CD14-positive monocyte (primary cell): ENCODE data around the gene CNTN5. TPM values are rescaled to one million over a fixed set of nuclear protein-coding genes. Genes with fewer than 3 reads are reported as not detected.

Experiments used
- DNase-seq, 3 donors: peaks; one replicate each; pipeline ENCODE4 v3.0.0-alpha.2; 2011 to 2022
- H2AFZ ChIP-seq: 2 replicates; pipeline ENCODE4 v1.6.0; 2012; ENCODE audit warnings: mild to moderate bottlenecking, low read depth, low read length, inconsistent platforms; ENCODE audit not compliant: insufficient read depth, poor library complexity, severe bottlenecking
- H3K27ac ChIP-seq, 2 donors: 1 replicate in 1 of 2; 2 replicates in 1 of 2; pipeline ENCODE4 v1.5.1; 2012 to 2013; ENCODE audit warnings: low read length in 2 of 2, control low read depth in 1 of 2, inconsistent platforms in 1 of 2, low read depth in 1 of 2, mild to moderate bottlenecking in 1 of 2
- H3K27me3 ChIP-seq, 2 donors: one replicate each; pipeline versions ENCODE4 v1.6.0 to v1.6.1; 2011 to 2013; ENCODE audit warnings: low read length in 2 of 2; ENCODE audit not compliant: control insufficient read depth in 2 of 2, insufficient read depth in 2 of 2
- H3K36me3 ChIP-seq, 2 donors: replicated peaks in 1 of 2; 1 replicate in 1 of 2; 2 replicates in 1 of 2; pipeline versions ENCODE4 v1.5.1 to v1.6.1; 2012 to 2013; ENCODE audit warnings: low read length in 2 of 2, control low read depth in 1 of 2, inconsistent platforms in 1 of 2, mild to moderate bottlenecking in 1 of 2; ENCODE audit not compliant: insufficient read depth in 2 of 2, control insufficient read depth in 1 of 2
- H3K4me1 ChIP-seq, 2 donors: 1 replicate in 1 of 2; 2 replicates in 1 of 2; pipeline versions ENCODE4 v1.5.1 to v1.6.1; 2012 to 2013; ENCODE audit warnings: low read length in 2 of 2, control low read depth in 1 of 2, inconsistent platforms in 1 of 2, mild to moderate bottlenecking in 1 of 2, moderate library complexity in 1 of 2; ENCODE audit not compliant: insufficient read depth in 2 of 2, control insufficient read depth in 1 of 2
- H3K4me2 ChIP-seq: replicated peaks from 2 replicates; pipeline ENCODE3; 2012; ENCODE audit warnings: low read length, moderate library complexity, mild to moderate bottlenecking; ENCODE audit not compliant: poor library complexity, severe bottlenecking; ENCODE audit errors: extremely low read depth
- H3K4me3 ChIP-seq, 3 experiments: fragments of 200-600 bp in 1 of 3; sonication (generic) in 1 of 3; replicated peaks in 1 of 3; 1 replicate in 2 of 3; 2 replicates in 1 of 3; pipeline ENCODE4 v1.5.1; 2011 to 2013; ENCODE audit warnings: low read length in 3 of 3, mild to moderate bottlenecking in 3 of 3, control low read depth in 2 of 3, low read depth in 2 of 3, inconsistent platforms in 1 of 3, moderate library complexity in 1 of 3
- H3K79me2 ChIP-seq: 2 replicates; pipeline ENCODE4 v1.6.0; 2012; ENCODE audit warnings: mild to moderate bottlenecking, control low read depth, inconsistent platforms, low read length, moderate library complexity; ENCODE audit not compliant: insufficient read depth
- H3K9ac ChIP-seq: 2 replicates; pipeline ENCODE4 v1.6.0; 2017; ENCODE audit warnings: low read length, mild to moderate bottlenecking; ENCODE audit not compliant: insufficient read depth, poor library complexity, severe bottlenecking
- H3K9me3 ChIP-seq, 2 donors: replicated peaks in 1 of 2; 1 replicate in 1 of 2; 2 replicates in 1 of 2; pipeline versions ENCODE4 v1.5.1 to v1.6.1; 2012 to 2013; ENCODE audit warnings: low read length in 2 of 2, control low read depth in 1 of 2; ENCODE audit not compliant: control insufficient read depth in 1 of 2, insufficient read depth in 1 of 2
- H4K20me1 ChIP-seq: 2 replicates; pipeline ENCODE4 v1.6.0; 2012; ENCODE audit warnings: mild to moderate bottlenecking, low read length, control low read depth, moderate library complexity; ENCODE audit not compliant: insufficient read depth
- H3K27ac Mint-ChIP-seq, 7 donors: one replicate each; pipeline ENCODE4 v1.8.0; 2020; ENCODE audit warnings: mild to moderate bottlenecking in 7 of 7, mixed read lengths in 7 of 7, moderate library complexity in 6 of 7, inconsistent platforms in 2 of 7
- H3K27me3 Mint-ChIP-seq, 3 donors: one replicate each; pipeline ENCODE4 v1.8.0; 2021 to 2022; ENCODE audit warnings: low read depth in 3 of 3, mild to moderate bottlenecking in 3 of 3, mixed read lengths in 3 of 3, moderate library complexity in 3 of 3, inconsistent platforms in 1 of 3
- H3K36me3 Mint-ChIP-seq, 2 donors: one replicate each; pipeline ENCODE4 v1.8.0; 2020; ENCODE audit warnings: mixed read lengths in 2 of 2, inconsistent platforms in 1 of 2, mild to moderate bottlenecking in 1 of 2
- H3K4me1 Mint-ChIP-seq: one replicate; pipeline ENCODE4 v1.8.0; 2020; ENCODE audit warnings: mild to moderate bottlenecking, mixed read lengths
- H3K4me3 Mint-ChIP-seq, 2 donors: one replicate each; pipeline ENCODE4 v1.8.0; 2020; ENCODE audit warnings: mild to moderate bottlenecking in 2 of 2, mixed read lengths in 2 of 2, moderate library complexity in 1 of 2
- H3K9me3 Mint-ChIP-seq, 7 donors: one replicate each; pipeline ENCODE4 v1.8.0; 2020 to 2022; ENCODE audit warnings: mixed read lengths in 7 of 7, mild to moderate bottlenecking in 6 of 7, moderate library complexity in 6 of 7, inconsistent platforms in 2 of 7
- WGBS: methylation state at CpG from one replicate; pipeline ENCODE4 v1.1.5; 2013; ENCODE audit warnings: missing lambda C conversion rate; ENCODE audit not compliant: insufficient coverage; 5-methylcytosine and 5-hydroxymethylcytosine counted together
- intact Hi-C, 2 donors: fragments of 100-400 bp; cut with micrococcal nuclease; formaldehyde crosslinking; loops; one replicate each; pipeline versions ENCODE4 v1.15.0 to v1.15.1; 2023
- polyA plus RNA-seq, 3 donors: library from polyadenylated mRNA; depleted of rRNA in 1 of 3; unstranded in 2 of 3; stranded (reverse) in 1 of 3; fragments of 300-500 nt in 2 of 3; fragments of >200 nt in 1 of 3; fragmentation: Illumina TruSeq in 2 of 3; gene quantifications; 1 replicate in 2 of 3; 2 replicates in 1 of 3; pipeline ENCODE4 v1.2.3, GENCODE V29; 2012 to 2021
- TF ChIP-seq, protein P1 (sequence below): fragments of 200-600 bp; IDR thresholded peaks from one replicate; pipeline ENCODE4 v1.8.0; 2022; ENCODE audit warnings: antibody characterized with exemption, mild to moderate bottlenecking

Gene CNTN5
- polyA plus RNA-seq, 3 donors: not detected

- Mint-ChIP-seq H3K9me3 (peaks cover 0 to 2% (median 0%) of the 10 kb centered on the region in 7 donors), H3K27ac (no peak overlapping the region), H3K36me3 (no peaks in the 10 kb centered on the region), H3K4me1 (peaks cover 2% of the 10 kb centered on the region), H3K4me3 (no peak overlapping the region), H3K27me3 (no peaks in the 10 kb centered on the region)
- Histone ChIP-seq H2AFZ (no peak overlapping the region), H4K20me1 (no peaks in the 10 kb centered on the region), H3K4me2 (no peak overlapping the region), H3K36me3 (no peaks in the 10 kb centered on the region), H3K27me3 (no peaks in the 10 kb centered on the region), H3K4me3 (no peak overlapping the region), H3K27ac (no peak overlapping the region), H3K9ac (no peak overlapping the region), H3K79me2 (no peaks in the 10 kb centered on the region), H3K9me3 (no peaks in the 10 kb centered on the region), H3K4me1 (no peaks in the 10 kb centered on the region)
- no CpG with 5 or more reads among the region's 2 CpGs for WGBS
- TF ChIP-seq, protein P1, sequence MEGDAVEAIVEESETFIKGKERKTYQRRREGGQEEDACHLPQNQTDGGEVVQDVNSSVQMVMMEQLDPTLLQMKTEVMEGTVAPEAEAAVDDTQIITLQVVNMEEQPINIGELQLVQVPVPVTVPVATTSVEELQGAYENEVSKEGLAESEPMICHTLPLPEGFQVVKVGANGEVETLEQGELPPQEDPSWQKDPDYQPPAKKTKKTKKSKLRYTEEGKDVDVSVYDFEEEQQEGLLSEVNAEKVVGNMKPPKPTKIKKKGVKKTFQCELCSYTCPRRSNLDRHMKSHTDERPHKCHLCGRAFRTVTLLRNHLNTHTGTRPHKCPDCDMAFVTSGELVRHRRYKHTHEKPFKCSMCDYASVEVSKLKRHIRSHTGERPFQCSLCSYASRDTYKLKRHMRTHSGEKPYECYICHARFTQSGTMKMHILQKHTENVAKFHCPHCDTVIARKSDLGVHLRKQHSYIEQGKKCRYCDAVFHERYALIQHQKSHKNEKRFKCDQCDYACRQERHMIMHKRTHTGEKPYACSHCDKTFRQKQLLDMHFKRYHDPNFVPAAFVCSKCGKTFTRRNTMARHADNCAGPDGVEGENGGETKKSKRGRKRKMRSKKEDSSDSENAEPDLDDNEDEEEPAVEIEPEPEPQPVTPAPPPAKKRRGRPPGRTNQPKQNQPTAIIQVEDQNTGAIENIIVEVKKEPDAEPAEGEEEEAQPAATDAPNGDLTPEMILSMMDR: no peak
- intact Hi-C loops: no loop called here
- no peak for DNase-seq
These were observed 48.1 kb downstream of the CNTN5 start for GRCh38 chr11:99068832-99069231.

GRCh38 chr11:99069856-99070444, 49.2 kb downstream of the CNTN5 start:
- Histone ChIP-seq H3K79me2 (no peaks in the 10 kb centered on the region), H2AFZ (no peak overlapping the region), H4K20me1 (no peaks in the 10 kb centered on the region), H3K36me3 (no peaks in the 10 kb centered on the region), H3K27ac (no peak overlapping the region), H3K27me3 (no peaks in the 10 kb centered on the region), H3K9ac (no peak overlapping the region), H3K4me1 (no peaks in the 10 kb centered on the region), H3K9me3 (no peaks in the 10 kb centered on the region), H3K4me3 (peak overlapping the region in 1 of 3 experiments; percentile 28), H3K4me2 (peak overlapping the region; percentile 20)
- no peaks in the 10 kb centered on the region for H3K36me3 Mint-ChIP-seq
- H3K4me3 Mint-ChIP-seq: peak overlapping the region; percentile 0 to 60
- TF ChIP-seq, protein P1: no peak
- H3K27me3 Mint-ChIP-seq: no peaks in the 10 kb centered on the region
- DNase-seq: no peak
- H3K4me1 Mint-ChIP-seq: peaks cover 2% of the 10 kb centered on the region
- no peak overlapping the region for H3K27ac Mint-ChIP-seq
- intact Hi-C loops: no loop called here
- 13% methylated on average over 4 of the region's 8 CpGs for WGBS
- H3K9me3 Mint-ChIP-seq: peaks cover 0 to 2% (median 0%) of the 10 kb centered on the region in 7 donors
